NOMO-1 treated with DMSO at 0.1 percent for 48 hours (cell line): ENCODE results near the gene ALG14.

ENCODE experiments used
- DNase-seq: peaks from one replicate; lab custom pipeline; 2025; ENCODE audit not compliant: unreplicated experiment; lab: John Stamatoyannopoulos, UW

ALG14 gene

DNA sequence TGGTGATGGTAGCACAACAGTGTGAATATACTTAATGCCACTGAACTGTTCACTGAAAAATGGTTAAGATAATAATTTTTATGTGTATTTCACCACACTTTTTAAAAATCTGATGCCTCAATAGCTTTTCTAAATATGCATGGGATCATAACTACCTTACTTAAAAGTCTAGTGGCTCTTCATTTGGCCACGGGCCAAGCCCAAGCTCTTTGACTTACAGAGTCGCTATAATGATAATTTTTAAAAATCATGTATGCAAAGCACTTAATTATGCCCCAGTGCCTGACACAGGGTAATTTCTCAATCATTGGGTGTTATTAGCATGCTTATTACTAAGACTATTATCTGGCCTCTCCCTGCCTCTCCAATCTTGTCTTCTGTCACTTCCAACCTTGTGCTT is 138.2 kb downstream of the ALG14 start:
- DNase-seq = no peak

DNA sequence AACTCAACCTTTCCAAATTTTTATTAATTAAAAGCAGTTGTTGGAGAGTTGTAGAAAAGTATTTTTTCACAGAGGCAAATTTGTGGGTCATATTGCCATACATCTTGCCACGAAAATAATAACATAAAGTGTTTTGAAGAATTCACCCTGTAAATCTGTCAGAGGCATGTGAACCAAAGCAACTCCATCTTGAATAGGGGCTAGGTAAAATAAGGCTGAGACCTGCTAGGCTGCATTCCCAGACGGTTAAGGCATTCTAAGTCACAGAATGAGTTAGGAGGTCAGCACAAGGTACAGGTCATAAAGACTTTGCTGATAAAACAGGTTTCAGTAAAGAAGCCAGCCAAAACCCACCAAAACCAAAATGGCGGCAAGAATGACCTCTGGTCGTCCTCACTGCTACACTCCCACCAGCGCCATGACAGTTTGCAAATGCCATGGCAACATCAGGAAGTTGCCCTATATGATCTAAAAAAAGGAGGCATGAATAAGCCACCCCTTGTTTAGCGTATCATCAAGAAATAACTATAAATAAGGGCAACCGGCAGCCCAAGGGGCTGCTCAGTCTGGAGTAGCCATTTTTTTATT is 141.4 kb downstream of the ALG14 start:
- no peak for DNase-seq

DNA sequence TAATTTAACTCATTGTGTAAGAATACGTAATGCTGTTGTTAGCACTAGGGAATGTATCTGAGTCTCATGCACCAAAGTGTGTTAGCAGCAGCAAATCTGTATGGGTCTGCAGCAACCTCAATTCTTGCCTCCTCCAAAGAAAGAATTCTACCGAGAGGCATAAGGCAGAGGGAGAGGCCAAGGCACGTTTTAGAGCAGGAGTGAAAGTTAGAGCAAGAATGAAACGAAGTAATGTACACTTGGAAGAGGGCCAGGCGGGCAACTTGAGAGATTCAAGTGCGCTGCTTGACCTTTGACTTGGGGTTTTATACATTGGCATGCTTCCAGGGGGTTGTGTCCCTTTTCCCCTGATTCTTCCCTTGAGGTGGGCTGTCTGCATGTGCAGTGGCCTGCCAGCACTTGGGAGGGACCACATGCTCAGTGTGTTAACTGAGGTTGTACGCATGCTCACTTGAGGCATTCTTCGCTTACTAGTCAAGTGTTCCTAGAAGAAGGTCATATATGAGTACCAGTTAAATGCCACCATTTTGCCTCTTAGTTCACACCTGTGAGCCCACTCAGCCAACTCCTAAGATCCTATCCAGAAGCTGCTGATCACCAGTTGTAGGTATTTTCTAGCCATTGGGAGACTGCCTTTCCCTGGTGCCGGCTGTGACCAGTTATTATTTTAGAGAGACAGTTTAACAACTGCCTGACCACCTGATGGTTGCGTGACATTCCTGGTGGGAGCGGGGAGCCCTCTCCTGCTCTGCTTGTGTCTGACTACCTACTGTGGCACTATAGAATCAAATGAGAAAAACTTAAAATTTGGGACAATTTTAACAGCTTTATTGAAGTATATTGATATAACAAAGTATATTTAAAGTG is 143.2 kb downstream of the ALG14 start:
- DNase-seq = no peak

DNA sequence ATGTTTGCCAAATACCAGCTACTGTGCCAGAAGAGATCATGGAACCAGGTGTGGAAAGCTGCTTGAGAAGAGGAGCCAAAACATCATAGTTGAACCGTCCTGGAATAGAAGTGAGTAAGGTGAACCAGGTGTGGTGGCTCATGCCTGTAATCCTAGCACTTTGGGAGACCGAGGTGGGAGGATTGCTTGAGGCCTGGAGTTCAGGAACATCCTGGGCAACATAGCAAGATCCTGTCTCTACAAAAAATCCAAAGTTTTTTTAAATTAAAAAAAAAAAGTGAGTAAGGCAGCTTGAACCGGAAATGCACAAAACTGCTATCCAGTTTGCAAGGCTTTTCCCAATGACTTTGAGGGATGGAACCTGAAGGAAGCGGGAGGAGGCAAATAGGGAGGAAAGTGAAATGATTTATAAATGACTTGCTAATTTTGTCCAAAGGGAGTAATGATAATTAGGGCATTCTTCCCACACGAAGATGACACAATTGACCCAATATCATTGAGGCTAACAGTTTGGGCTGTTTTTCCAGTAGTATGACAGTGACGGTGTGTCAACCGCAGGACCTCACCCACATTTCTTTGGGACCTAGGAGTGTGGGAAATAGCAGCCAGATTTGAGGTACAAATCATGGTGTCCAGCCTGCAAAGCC is 144.3 kb downstream of the ALG14 start:
- no peak for DNase-seq

DNA sequence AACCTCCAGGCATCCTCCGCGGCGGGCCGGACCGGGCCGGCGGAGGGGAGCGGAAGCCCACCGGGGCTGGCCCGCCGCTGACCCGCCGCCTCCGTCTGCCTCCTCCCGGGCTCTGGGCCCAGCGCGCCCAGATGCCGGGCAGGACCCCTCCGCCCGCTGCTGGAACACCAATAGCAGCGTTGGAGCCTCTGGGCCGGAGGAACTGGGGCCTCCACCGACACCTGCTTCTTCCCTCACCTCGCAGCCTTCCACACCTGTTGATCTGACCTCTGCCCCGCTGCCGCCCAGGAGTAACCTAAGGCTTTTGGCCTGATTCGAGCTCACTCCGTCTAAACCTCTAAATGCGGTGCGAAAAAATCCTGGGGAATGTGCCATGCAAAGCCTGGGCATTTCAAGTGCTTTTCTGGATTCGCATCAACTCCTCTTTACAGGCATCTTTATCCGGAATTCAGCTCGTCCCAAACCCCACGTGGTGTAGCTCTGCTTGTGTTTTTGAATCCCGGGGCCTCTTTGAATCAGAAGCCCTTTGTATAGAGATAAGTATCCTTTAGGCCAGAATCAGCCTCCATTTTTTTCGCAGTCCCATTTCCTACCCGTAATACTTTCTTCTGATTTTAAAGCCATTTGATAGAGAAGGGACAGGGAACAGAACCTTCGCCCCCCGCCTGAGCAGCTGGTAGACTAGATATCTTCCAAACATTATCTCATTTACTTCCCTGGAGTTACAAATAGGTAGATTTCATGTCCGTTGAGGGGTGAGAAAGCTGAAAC is 145.2 kb downstream of the ALG14 start:
- DNase-seq = no peak

- DNase-seq = peak; percentile 33
Measured at GRCh38 chr1:94926915-94927404, 145.8 kb downstream of the ALG14 start, which contains the start of gene CNN3. TSS of gene CNN3 (minus strand) at chr1:94927110. CDS start at chr1:94926894, 216 bp downstream.

- DNase-seq = peak; percentile 11
Measured at GRCh38 chr1:94926126-94926914, 146.4 kb downstream of the ALG14 start.

DNA sequence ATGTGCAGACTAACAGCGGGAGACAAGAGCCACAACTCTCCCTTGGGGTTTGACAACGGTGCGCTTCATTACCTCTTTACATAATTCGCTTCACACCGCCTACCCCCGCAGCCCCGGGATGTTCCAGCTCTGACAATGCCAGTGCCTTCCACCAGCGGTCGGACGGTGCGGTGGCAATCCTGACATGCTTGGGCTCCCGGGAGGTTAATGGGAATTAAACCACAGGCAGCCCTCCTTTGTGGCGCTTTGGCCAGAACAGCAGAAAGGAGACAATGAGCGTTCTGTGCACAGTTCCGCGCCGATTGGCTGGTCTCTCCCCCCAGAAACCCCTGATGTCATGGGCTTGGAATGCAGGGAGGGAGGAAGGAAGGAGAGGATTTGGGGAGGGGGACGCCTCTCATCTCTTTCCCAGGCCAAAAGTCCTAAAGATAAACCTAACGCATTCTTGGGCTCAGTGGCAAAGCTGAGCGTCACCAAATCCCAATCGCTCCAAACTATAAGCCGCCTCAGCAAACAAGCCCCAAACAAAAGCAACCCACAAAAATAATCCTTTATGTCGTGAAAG is 147.1 kb downstream of the ALG14 start:
- no peak for DNase-seq

GRCh38 chr1:94925004-94925403 is 147.7 kb downstream of the ALG14 start:
- no peak for DNase-seq
